ENCODE measurements around the gene LNP1. TPM values are rescaled to one million over a fixed set of nuclear protein-coding genes. Genes with fewer than 3 reads are reported as not detected.

Gene LNP1
- total and polyA plus RNA-seq, 2 donors (not counting 3 experiments of a cell fraction or from before 2014, with no cell fraction given), result 0.80 TPM

DNA sequence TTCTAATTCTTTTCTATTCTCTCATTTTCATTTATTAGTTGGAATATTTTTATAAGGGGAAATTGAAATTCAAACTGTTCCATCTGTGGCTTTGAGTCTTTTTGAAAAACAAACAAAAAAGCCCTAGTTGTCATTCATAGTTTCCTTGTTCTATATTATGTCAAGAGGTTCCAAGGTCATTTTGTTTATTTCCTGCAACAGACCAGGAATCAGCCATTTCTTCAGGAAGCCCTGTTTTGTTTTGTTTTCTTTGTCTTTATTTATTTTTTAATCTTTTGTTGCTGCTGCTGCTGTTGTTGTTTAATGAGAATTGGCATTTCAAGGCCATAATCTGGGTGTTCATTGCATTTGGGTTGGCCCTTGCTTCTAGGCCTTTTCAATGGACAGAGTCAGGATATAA lies 14.8 kb downstream of the LNP1 start:
- Histone ChIP-seq H3K9ac (replicated peaks; ENCODE audit: extremely low read depth, insufficient read depth, low read length) (no peak overlapping the region), H2AFZ (ENCODE audit: low read depth, low read length) (peak overlapping the region; percentile 16), H3K36me3 (ENCODE audit: control insufficient read depth in 2 of 2, extremely low read depth in 1 of 2, insufficient read depth in 2 of 2, low read length in 2 of 2) (no peaks in the 10 kb centered on the region), H4K20me1 (replicated peaks; ENCODE audit: control insufficient read depth, extremely low read depth, insufficient read depth, low read length) (no peaks in the 10 kb centered on the region), H3K9me3 (replicated peaks; ENCODE audit: control insufficient read depth, insufficient read depth, low read length) (no peaks in the 10 kb centered on the region), H3K9me1 (replicated peaks; ENCODE audit: control insufficient read depth, extremely low read depth, insufficient read depth, low read length) (no peaks in the 10 kb centered on the region), H3K27ac (ENCODE audit: insufficient read depth, low read depth, low read length) (no peak overlapping the region), H3K79me2 (ENCODE audit: control insufficient read depth, insufficient read depth, low read length) (no peaks in the 10 kb centered on the region), H3K27me3 (ENCODE audit: control insufficient read depth in 2 of 2, insufficient read depth in 2 of 2, low read length in 2 of 2) (no peaks in the 10 kb centered on the region), H3K4me2 (ENCODE audit: insufficient read depth, low read length) (no peak overlapping the region), H3K4me1 (ENCODE audit: control insufficient read depth, extremely low read depth, insufficient read depth, low read length) (no peaks in the 10 kb centered on the region), H3K4me3 (replicated peaks in 1 of 3; ENCODE audit: insufficient read depth in 1 of 3, low read depth in 1 of 3, low read length in 3 of 3) (no peak overlapping the region)
- DNase-seq (ENCODE audit: low read depth, low spot score), result peak; percentile 39
- no TSS peak for BruUV-seq (replicated peaks)
- ChIA-PET POLR2A (no interaction called here), CTCF (interaction anchor here (1.0 to 2.3 kb wide), 3 partner anchors 11 to 14 kb away, joined by 3 to 6 read pairs (median 3); no protein-coding TSS in a partner anchor)
- dilution Hi-C loops (cut with MboI; ENCODE audit: extremely low pct_ligation_motif_present, low sequenced_read_pairs) (no loop called here), intact Hi-C loops (cut with micrococcal nuclease) (no loop called here)
- TF ChIP-seq JUN (IDR thresholded peaks at IDR 0.05; ENCODE audit: borderline replicate concordance, insufficient read depth, insufficient read length, low read depth) (no peak), POLR2A (IDR thresholded peaks at IDR 0.05; ENCODE audit: low read depth, low read length) (no peak), POLR2AphosphoS5 (IDR thresholded peaks at IDR 0.05; ENCODE audit: insufficient read depth, low read depth, low read length) (no peak), GATA2 (IDR thresholded peaks at IDR 0.05; ENCODE audit: insufficient read depth, insufficient read length, low read depth, low read length) (no peak), EZH2 (IDR thresholded peaks at IDR 0.05; ENCODE audit: borderline replicate concordance, low read depth, low read length, severe bottlenecking) (no peak), FOS (IDR thresholded peaks at IDR 0.05; ENCODE audit: borderline replicate concordance, insufficient read depth, low read length) (no peak), MYC (IDR thresholded peaks at IDR 0.05; ENCODE audit: low read depth, low read length) (no peak)
- TF ChIP-seq, protein P1, sequence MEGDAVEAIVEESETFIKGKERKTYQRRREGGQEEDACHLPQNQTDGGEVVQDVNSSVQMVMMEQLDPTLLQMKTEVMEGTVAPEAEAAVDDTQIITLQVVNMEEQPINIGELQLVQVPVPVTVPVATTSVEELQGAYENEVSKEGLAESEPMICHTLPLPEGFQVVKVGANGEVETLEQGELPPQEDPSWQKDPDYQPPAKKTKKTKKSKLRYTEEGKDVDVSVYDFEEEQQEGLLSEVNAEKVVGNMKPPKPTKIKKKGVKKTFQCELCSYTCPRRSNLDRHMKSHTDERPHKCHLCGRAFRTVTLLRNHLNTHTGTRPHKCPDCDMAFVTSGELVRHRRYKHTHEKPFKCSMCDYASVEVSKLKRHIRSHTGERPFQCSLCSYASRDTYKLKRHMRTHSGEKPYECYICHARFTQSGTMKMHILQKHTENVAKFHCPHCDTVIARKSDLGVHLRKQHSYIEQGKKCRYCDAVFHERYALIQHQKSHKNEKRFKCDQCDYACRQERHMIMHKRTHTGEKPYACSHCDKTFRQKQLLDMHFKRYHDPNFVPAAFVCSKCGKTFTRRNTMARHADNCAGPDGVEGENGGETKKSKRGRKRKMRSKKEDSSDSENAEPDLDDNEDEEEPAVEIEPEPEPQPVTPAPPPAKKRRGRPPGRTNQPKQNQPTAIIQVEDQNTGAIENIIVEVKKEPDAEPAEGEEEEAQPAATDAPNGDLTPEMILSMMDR (IDR thresholded peaks at IDR 0.05; ENCODE audit: extremely low read depth in 1 of 2, insufficient read depth in 1 of 2, low read depth in 1 of 2, low read length in 2 of 2), result no peak
- TF ChIP-seq, protein P2, sequence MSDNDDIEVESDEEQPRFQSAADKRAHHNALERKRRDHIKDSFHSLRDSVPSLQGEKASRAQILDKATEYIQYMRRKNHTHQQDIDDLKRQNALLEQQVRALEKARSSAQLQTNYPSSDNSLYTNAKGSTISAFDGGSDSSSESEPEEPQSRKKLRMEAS (IDR thresholded peaks at IDR 0.05; ENCODE audit: insufficient read depth, insufficient read length), result no peak
- FAIRE-seq, result peak; percentile 50

All from endothelial cell of umbilical vein (primary cell).